Measurements from ENCODE around the gene SIRT3.

- peak; percentile 56 to 64 (median 58) for TF ChIP-seq CTCF (IDR thresholded peaks at IDR 0.05)
- peak in 1 of 2 donors; percentile 27 for TF ChIP-seq POLR2AphosphoS5 (IDR thresholded peaks at IDR 0.05)
- TF ChIP-seq POLR2A (IDR thresholded peaks at IDR 0.05; ENCODE audit: low read depth) = no peak
Measured at GRCh38 chr11:250740-251299, 14.7 kb upstream of the SIRT3 start.
